Activated CD4-positive, CD25-positive, alpha-beta regulatory T cell (primary cell): Measurements from ENCODE around the gene ZNF644.
A peak's percentile ranks its signal among the peaks of the same experiment; 100 is the strongest.
"Not testable (repeated sequence)": the region's sequence is repeated elsewhere in the genome, so short reads cannot be mapped to it uniquely, and the experiment has no call there.

ENCODE experiments used
- DNase-seq, 4 experiments: peaks; one replicate each; lab custom pipeline; 2025; lab: John Stamatoyannopoulos, UW

ZNF644 gene

GRCh38 chr1:91021686-91022517 is at the start of gene ZNF644:
Gene ZNF644, minus strand, starts transcription at chr1:91022035. Its CDS starts 39,682 bp downstream, at chr1:90982353.
- peak; percentile 65 to 76 (median 69) for DNase-seq

DNA sequence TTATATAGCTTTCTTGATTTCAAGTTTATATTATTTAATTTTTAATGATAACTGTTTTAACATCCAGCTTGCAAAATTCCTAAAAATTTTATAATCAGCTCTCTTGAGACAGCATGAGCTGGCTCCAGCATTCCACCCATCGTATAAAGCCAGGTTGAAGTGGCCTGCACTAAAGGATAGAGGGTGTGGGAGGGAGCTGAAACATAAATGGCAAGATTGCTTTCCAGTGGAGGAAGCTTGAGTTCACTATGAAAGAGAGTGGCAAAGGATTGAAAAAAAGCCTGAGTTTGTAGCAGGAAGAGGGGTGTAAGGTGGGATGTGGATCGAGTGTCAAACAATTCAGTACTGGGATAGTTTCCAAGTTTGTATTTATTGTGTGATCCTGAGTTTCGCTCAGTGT is 48.5 kb upstream of the ZNF644 start:
- no peak for DNase-seq

GRCh38 chr1:91066538-91066937 is 44.7 kb upstream of the ZNF644 start:
- DNase-seq: no peak

GRCh38 chr1:91065337-91065736 is 43.5 kb upstream of the ZNF644 start:
- DNase-seq: no peak

DNA sequence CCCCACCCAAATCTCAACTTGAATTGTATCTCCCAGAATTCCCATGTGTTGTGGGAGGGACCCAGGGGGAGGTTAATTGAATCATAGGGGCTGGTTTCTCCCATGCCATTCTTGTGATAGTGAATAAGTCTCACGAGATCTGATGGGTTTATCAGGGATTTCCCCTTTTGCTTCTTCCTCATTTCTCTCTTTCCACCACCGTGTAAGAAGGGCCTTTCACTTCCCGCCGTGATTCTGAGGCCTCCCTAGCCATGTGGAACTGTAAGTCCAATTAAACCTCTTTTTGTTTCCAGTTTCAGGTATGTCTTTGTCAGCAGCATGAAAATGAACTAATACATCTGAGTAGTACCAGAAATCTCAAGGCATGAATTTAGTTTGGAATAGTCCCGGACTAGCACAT is 41.6 kb upstream of the ZNF644 start:
- not testable (repeated sequence) for DNase-seq

DNA sequence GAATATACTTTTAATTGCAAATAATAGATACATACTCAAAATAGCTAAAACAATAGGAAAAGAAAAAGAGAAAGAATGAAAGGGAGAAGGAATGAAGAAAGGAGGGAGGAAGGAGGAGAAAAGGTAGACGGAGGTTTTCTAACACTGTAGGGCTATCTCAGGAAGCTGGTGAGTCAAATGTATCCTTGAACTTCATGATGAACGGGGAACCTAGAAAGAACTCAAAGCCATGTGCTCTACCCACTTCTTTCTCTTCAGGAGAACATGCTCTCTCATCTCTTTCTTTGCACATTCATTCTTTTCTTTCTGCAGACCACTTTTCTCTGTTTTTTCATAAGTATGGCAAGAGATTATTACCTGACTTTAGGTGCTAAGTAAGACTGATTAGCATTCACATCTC is 37.3 kb upstream of the ZNF644 start:
- DNase-seq: no peak

DNA sequence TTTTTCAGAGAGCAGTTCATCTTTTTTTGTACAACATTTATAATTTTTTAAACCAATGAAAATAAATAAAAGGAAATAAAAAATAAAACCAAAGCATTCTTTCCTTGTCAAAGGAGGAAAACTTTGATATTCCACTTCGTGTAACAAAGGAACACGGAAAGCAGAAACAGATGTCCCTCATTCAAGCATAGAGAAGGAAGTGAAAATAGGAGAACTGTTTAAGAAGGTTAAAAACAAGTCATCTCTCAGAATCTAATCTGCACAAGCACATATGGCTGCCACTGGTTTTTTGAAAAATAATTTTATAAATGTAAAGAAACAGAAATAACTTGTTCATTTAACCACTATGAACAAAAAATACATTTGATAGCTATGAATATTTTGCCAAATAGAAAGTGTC is 35.9 kb upstream of the ZNF644 start:
- no peak for DNase-seq

- no peak for DNase-seq
These were observed 33.1 kb upstream of the ZNF644 start for GRCh38 chr1:91054780-91055481.

GRCh38 chr1:91053630-91054029 is 31.8 kb upstream of the ZNF644 start:
- no peak for DNase-seq

DNA sequence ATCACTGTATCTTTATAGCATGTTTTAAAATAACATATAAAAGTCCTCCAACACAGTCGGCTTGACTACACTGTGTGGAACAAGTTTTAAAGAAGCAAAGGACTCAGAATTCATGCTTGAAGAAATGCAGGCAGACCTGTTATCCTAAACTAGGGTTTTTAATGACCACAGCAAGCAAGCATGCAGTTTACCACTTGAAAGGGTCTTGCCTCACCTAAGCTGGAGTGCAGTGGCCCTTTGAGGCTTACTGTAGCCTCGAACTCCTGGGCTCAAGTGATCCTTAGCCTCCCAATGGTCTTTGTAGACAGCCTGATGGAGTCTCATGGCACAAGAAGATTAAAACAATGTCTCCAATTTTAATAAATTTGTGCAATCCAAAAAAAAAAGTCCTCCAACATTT is 27.7 kb upstream of the ZNF644 start:
- DNase-seq: not testable (repeated sequence)

GRCh38 chr1:91046766-91047165 is 24.9 kb upstream of the ZNF644 start:
- DNase-seq: no peak

GRCh38 chr1:91045284-91045683 is 23.4 kb upstream of the ZNF644 start:
- DNase-seq: no peak

- DNase-seq: not testable (repeated sequence)
These were observed 22.9 kb upstream of the ZNF644 start for GRCh38 chr1:91044776-91045175.

GRCh38 chr1:91042372-91042771 is 20.5 kb upstream of the ZNF644 start:
- DNase-seq: not testable (repeated sequence)

GRCh38 chr1:91038582-91038981 is 16.7 kb upstream of the ZNF644 start:
- no peak for DNase-seq

GRCh38 chr1:91036894-91037829 is 15.3 kb upstream of the ZNF644 start:
- no peak for DNase-seq

DNA sequence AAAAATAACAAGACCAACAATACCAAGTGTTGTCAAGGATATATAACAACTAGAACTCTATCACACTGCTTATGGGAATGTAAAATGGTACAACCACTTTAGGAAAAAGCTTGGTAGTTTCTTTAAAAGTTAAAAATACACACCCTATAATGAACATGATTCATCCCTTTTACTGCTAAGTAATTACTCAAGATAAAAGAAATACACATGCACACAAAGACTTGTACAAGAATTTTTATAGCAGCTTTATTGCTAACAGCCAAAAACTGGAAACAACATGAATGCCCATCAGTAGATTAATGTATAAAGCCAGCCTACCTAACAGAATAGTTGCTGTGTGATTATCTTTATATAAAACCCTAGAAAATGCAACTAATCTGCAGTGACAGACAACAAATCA is 10.5 kb upstream of the ZNF644 start:
- DNase-seq: no peak

DNA sequence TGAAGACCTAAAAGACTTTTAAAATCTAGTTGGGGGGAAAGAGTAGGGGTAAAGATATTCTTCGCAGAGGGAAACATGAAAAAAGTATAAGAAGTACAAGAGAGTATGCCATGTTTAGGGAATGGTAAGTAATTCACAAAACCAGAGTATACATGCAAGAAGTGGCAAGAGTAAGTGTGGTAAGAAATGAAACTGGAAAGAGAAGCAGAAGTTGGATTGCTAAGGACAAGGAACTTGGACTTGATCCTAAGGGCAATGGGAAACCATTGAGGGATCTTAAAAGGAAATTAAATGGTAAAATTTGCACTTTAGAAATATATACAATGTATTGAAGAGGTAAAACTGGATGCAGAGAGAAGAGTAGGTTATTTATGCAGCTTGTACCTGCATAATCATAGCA is 9.2 kb upstream of the ZNF644 start:
- no peak for DNase-seq

- DNase-seq: no peak
These were observed 4.9 kb upstream of the ZNF644 start for GRCh38 chr1:91026777-91027176.

- no peak for DNase-seq
These were observed 4.5 kb upstream of the ZNF644 start for GRCh38 chr1:91026320-91026719.

DNA sequence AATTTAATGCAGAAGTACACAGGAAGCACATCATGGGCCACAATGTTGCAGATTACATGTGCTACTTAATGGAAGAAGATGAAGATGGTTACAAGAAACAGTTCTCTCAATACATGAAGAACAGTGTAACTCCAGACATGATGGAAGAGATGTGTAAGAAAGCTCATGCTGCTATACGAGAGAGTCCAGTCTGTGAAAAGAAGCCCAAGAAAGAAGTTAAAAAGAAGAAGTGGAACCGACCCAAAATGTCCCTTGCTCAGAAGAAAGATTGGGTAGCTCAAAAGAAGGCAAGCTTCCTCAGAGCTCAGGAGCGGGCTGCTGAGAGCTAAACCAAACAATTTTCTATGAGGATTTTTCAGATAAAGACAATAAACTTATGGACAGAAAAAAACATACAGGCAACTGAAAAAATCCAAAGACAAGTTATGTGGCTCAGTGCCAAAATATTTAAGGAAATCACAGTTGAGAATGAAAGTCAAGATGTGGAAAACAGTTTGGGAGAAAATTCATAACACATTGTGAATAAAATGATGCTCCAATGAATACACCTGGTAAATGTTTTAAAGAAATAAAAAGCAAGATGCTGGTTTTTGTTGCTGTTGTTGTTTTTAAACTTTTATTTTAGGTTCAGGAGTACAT is 2.8 kb upstream of the ZNF644 start:
- DNase-seq: no peak

DNA sequence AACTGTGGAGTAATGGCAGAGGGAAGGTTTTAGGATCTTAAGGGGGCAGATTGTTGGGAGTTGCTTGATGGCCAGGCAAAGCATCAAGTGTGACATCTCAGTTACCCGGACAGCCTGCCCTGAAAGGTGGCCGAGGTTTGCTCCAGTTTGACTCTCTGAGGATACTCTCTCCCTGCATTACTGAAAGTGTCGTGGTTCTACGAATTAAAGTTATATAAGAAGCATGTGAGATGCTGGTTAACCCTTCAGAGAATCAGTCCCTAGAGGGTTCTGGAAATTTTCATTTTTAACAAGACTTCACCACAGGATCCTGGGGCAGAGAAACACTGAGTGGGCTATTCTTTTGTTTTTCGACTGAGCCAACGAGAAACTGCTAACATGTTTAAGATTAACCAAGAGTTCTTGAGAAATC is 689 bp upstream of the ZNF644 start:
- no peak for DNase-seq
